OCI-LY1 (cell line): ENCODE results near the gene FHOD3.

ENCODE experiments used
- EZH2 ChIP-seq: fragments of 200-600 bp; sonication (generic), shearing (Covaris generic); IDR thresholded peaks from 2 replicates; pipeline ENCODE4 v1.8.0; 2017; ENCODE audit warnings: borderline replicate concordance, mixed run types, mild to moderate bottlenecking, antibody characterized with exemption, low read length, moderate library complexity, mixed read lengths
- TF ChIP-seq, protein P1 (sequence below): fragments of 200-600 bp; sonication (generic), shearing (Covaris generic); IDR thresholded peaks from 2 replicates; pipeline ENCODE4 v1.5.1; 2017; ENCODE audit warnings: mild to moderate bottlenecking, antibody characterized with exemption, low read length, moderate library complexity, mixed read lengths

DNA sequence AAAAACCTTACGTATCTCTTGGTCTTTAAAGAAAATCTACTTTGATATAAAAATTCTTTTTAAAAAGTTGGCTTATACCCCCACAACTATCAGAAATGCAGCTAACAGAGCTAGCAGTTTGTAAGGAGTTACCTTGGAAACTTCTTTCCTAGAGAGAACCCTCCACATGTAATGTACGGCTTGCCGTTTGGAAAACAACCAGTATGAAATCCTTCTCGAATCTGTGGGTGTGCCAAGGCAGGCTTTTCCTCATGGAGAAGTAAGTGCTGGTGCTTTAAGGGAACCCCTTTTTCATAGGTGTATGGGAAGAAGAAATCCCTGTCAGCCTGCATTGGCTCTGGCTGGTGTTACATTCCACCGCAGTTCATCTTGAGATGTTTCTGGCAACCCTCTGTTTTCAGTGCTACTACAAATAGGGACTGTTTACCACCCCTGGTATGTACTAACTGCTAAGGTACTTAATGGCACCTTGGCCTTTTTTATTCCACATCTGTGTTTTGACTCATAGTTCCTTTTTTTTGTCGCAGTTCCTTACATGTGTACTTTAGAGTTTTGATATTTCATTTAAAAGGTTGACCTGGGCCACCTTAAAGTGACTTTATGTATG is 248.4 kb downstream of the FHOD3 start:
- TF ChIP-seq, protein P1, sequence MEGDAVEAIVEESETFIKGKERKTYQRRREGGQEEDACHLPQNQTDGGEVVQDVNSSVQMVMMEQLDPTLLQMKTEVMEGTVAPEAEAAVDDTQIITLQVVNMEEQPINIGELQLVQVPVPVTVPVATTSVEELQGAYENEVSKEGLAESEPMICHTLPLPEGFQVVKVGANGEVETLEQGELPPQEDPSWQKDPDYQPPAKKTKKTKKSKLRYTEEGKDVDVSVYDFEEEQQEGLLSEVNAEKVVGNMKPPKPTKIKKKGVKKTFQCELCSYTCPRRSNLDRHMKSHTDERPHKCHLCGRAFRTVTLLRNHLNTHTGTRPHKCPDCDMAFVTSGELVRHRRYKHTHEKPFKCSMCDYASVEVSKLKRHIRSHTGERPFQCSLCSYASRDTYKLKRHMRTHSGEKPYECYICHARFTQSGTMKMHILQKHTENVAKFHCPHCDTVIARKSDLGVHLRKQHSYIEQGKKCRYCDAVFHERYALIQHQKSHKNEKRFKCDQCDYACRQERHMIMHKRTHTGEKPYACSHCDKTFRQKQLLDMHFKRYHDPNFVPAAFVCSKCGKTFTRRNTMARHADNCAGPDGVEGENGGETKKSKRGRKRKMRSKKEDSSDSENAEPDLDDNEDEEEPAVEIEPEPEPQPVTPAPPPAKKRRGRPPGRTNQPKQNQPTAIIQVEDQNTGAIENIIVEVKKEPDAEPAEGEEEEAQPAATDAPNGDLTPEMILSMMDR, result no peak
- TF ChIP-seq EZH2, result no peak
